HG03108 (cell line): Measurements from ENCODE around the gene CSK.

Source experiments
- ATAC-seq: cut with Tn5 transposase; IDR thresholded peaks from one replicate; pipeline ENCODE4 v1.9.1; 2021; ENCODE audit warnings: moderate library complexity; ENCODE audit not compliant: unreplicated experiment

CSK gene

DNA sequence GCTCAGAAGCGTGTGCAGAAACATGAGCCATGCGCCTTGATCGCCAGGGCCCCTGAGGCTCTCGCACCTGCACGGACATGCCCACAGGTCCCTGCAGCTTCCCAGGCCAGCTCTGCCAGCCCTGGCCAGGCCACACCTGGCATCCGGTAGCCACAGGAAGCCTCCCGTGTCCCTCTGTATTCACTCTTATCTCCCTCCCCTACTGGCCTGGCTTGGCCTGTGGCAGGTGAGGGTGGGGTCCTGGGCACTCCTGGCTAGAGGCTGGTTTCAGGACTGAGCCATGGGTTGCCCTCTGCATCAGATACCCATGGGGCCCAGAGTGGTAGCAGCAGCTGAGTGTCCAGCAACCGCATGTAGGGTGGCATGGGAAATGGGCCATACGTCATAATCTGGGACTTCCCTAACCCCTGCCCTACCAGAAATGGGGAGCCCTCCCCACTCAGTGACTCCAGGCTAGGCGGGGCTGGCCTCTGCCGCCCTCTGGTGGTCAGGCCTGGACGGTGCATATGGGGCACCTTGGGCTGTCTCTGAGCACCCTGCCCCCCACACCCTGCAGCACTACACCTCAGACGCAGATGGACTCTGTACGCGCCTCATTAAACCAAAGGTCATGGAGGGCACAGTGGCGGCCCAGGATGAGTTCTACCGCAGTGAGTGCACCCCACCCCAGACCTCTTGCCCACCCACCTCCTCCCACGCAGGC lies 18.1 kb downstream of the CSK start:
- peak; percentile 62 for ATAC-seq

- no peak for ATAC-seq
Observed at GRCh38 chr15:74800559-74801094, 18.7 kb downstream of the CSK start.

DNA sequence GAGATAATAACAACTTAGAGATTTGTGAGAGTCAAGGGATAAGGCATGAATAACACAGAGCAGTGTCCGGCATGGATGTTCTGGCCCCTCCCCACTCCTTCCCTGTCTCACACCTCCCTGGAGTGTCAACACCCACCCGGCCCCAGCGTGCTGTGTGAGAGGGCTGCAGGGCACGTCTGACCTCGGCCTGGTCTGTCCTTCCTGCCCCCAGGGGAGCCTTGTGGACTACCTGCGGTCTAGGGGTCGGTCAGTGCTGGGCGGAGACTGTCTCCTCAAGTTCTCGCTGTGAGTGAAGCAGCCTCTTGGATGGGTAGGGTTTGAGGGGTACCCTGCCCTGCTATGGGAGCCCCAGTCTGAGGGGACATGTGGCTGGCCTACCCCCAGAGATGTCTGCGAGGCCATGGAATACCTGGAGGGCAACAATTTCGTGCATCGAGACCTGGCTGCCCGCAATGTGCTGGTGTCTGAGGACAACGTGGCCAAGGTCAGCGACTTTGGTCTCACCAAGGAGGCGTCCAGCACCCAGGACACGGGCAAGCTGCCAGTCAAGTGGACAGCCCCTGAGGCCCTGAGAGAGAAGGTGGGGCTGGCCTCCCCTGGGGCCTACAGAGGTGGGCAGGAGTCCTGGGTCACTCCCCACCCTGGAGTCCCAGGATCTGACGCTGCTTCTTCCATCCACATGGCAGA lies 19.6 kb downstream of the CSK start:
- no peak for ATAC-seq

GRCh38 chr15:74802290-74802689 lies 20.4 kb downstream of the CSK start:
- ATAC-seq, result no peak

- ATAC-seq, result no peak
Observed at GRCh38 chr15:74802862-74803447, 21.1 kb downstream of the CSK start.

DNA sequence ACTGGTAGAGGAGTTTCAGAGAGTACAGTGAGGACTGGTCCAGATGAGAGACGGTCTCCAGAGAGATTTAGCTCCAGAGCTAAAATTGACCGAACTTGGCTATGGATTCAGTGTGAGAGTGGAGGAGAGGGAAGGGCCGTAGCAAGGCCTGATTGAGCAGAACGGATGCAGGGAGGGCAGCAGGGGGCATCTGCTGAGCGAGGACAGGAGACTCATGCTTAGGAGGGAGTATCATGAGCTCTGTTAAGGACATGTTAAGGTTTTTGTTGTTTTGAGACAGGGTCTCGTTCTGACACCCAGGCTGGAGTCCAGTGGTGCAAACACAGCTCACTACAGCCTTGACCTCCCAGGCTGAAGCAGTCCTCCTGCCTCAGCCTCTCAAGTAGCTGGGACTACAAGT lies 23.1 kb downstream of the CSK start:
- ATAC-seq, result no peak

DNA sequence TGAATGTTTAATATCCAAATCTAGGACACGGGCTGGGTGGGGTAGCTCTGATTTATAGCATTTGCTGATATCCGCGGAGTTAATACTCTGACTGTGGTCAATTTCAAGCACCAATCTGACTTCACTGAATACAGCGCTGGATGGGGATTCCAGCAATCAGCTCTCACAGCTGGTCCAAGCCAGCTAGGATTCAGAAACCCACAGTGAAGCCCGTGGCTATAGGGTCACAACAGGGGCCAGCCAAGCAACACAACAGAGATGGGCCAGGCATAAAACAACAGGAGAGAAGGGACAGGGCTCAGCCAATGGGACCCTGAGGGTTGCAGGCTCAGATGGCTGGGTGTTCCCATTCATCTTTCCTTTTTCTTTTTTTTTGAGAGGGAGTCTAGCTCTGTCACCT lies 25.4 kb downstream of the CSK start:
- no peak for ATAC-seq

- ATAC-seq, result no peak
Observed at GRCh38 chr15:74808078-74808839, 26.4 kb downstream of the CSK start.

DNA sequence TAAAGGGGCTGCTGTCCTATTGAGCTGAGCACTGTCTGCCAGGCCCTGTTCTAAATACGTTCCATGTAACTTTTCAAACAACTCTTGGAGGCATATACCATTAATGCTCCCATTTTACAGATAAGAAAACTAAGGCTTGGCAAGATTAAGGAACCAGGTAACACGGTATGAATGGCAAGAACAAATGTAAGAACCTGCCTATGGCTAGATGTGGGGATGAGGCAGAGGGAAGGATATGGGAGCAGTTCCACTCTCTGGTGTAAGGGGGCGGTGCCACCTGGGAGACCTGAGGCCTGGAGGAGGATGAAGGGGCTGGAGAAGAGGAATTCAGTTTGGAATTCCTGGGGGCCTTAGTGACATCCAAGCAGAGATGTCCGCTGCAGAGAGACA lies 27.0 kb downstream of the CSK start:
- no peak for ATAC-seq

- ATAC-seq, result no peak
Observed at GRCh38 chr15:74809242-74809641, 27.4 kb downstream of the CSK start.

DNA sequence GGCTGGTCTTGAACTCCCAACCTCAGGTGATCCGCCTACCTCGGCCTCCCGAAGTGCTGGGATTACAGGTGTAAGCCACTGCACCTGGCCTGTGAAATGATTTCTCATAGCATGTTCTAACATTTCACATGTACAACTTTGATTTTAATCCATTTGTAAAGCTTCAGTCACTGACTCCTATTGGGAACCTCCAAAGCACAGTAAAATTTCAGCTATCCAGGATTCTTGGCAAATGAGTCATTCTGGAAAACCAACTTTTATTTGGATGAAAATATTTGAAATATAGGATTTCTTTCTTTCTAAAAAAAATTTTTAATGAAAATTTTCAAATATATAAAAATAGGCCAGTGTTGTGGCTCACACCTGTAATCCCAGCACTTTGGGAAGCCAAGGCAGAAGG lies 28.1 kb downstream of the CSK start:
- no peak for ATAC-seq

- no peak for ATAC-seq
Observed at GRCh38 chr15:74812533-74812932, 30.7 kb downstream of the CSK start, which contains the start of gene LMAN1L. Gene LMAN1L (plus strand): TSS chr15:74812835. CDS start chr15:74812855, 20 bp downstream.

DNA sequence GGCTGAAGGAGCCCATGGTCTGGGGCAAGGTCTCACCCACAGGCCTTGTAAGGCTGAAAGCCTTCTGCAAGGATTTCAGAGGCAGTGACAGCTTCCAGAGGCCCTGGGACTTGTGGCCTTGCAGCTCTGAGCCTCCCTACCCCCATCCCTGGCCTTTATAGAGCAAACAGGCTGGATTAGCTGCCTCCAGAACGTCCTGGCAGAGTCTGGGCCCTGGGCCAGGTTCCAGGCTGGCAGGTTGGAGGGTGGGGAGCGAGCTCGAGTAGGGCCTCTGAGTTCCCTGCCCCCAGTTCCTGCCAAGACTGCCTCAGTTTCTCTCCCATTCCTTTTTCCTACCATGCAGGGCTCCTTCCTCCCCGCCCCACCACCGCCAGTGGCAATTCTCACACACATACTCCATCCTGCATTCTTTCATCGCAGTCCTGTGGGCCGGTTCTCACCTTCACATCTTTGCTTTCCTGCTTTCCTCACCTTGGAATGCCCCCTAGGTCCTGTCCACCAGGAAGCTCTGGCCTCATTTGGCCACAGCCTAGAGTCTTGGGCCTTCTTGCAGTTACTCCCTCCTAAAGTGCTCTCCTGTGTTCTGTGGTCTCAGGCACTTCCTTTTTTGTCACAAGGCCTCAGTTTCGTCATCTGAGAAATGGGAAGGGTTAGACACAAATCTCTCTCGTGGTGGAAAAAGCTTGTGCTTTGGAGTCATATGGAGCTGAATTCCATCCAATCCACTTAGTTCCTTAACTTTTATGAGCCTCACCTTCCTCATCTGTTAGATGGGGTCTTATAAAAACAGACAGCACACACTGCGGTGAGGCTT lies 33.4 kb downstream of the CSK start:
- ATAC-seq, result no peak

DNA sequence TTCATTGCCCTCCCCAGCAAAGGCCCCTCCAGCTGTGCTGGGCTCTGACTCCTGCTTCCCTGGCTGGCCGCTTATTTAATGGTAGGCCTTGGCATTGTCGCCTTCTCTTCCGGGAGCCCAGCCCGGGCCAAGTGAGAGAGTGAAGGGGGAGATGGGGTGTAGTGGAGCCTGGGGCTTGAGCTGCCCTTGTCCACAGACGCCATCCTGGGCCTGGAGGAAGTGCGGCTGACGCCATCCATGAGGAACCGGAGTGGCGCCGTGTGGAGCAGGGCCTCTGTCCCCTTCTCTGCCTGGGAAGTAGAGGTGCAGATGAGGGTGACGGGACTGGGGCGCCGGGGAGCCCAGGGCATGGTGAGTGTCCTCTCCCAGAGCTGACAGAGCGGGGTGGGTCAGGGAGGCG lies 34.1 kb downstream of the CSK start:
- no peak for ATAC-seq

DNA sequence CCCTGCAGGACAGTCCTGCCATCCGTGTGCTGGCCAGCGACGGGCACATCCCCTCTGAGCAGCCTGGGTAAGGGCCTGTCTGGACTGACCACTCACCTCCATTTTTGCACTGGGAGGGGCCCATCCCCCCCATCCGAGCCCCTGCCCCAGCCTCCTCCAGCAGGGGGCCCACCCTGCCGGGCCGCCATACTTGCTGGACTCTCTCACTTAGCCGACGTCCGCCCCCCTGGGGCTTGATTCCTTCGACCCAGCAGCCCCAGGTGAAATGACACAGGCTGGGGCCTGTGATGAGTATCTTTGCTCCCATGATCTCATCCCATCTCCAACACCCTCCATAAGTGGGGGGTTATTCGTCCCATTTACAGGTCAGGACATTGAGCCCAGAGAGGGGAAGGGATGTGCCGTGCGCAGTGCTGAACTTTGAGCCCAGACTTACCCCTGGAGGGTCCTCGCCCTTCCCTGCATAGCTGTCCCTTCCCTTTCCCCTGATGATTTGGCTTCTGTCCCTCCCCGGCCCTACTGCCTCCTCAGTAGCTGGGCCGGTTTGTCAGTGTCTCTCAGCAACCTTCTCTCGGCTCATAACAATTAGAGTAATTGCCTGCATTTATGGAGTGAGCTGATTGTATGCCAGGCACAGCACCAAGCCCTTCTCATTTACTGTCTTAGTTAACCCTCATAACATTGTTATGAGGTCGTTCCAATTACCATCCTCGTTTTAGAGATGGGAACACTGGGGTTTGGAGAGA lies 34.9 kb downstream of the CSK start:
- no peak for ATAC-seq

DNA sequence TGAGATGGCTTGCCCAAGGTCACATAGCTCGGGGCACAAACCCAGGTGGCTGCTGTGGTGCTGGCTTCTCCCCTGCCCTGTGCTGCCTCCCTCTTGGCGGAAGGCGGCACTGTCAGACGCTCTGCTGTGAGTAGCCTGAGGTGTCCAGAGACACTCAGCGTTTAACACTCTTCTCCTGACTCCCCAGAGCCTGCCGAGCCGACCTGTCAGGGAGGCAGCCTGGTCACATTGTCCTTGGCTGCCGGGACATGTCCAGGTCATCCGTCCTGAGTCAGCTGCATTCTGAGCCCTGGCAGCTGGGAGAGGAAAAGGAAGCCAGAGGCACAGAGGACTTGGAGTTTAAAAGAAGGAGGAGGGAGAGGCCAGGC lies 35.5 kb downstream of the CSK start:
- ATAC-seq, result no peak

DNA sequence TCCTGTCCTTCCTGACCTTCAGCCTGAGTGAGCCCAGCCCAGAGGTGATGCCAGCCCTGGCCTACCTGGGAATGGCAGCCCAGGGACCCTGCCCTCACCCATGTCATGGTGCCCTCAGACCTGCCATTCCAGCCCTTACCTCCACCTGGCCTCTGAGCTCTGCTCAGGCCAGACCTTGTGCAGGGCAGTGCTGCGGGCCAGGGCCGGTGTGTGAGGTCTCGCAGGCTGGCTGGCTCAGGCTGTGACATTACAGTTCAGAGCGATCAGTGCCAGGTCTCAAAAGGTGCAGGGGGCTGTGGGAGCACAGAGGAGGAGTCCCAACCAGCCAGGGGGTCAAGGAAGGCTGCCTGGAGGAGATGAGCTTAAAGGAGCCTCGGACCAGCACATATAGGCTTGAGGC lies 38.2 kb downstream of the CSK start:
- ATAC-seq, result no peak

GRCh38 chr15:74821091-74821789 lies 39.4 kb downstream of the CSK start:
- ATAC-seq, result no peak

GRCh38 chr15:74821790-74822158 lies 39.9 kb downstream of the CSK start:
- ATAC-seq, result no peak
